ENCODE results near the gene CRACR2B. TPM values are rescaled to one million over a fixed set of nuclear protein-coding genes. Genes with fewer than 3 reads are reported as not detected.

Gene CRACR2B
- total and polyA plus RNA-seq, 2 of the 8 experiments (the other 6 are each of a cell fraction or from before 2014, with no cell fraction given), result 18.2 to 26.4 TPM

DNA sequence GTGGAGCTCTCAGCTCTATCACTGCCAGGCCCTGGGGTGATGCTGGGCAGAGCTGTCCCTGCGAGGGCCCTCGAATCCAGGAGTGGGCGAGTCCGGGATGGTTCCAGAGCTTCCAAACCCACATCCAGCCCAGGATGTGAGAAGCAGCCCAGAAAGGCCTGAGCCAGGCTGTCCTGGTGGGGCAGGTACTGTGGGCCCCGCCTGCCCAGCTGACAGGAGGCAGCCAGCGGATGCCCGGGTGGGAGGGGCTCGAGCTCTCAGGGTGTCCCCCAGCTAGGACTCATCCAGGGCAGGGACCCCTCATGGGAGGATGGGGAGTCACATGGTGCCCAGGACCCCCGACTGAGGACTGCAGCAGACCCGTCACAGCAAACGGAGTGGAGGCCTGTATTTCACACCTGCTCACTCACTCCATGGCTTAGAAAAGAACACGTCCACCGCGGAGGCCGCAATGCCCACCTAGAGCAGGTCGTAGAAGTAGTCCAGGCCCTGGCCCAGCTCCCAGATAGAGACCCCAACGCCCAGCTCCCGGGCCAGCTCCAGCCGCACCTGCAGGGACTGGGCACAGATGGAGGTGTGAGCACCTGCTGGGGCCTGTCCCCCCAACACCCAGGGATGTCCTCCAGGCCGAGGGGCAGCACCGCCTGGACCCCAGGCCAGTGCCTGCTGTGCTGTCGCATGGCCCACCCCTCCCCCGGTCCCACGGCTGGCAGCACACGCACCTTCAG, 41.8 kb downstream of the CRACR2B start:
- no peaks in the 10 kb centered on the region for H3K79me2 ChIP-seq (ENCODE audit: control insufficient read depth in 1 of 2, insufficient read depth in 2 of 2, low read length in 2 of 2)
- no peak overlapping the region for H3K23ac ChIP-seq (ENCODE audit: insufficient read length)
- no peak overlapping the region for H3K14ac ChIP-seq (ENCODE audit: insufficient read length)
- WGBS, 2 experiments (ENCODE audit: extremely low coverage in 1 of 2, insufficient coverage in 1 of 2, insufficient read length in 1 of 2, insufficient replicate concordance in 2 of 2, low coverage in 1 of 2, low lambda C conversion rate in 2 of 2, missing lambda C conversion rate in 1 of 2), result 90% methylated on average over 24 of the region's 25 CpGs; no CpG with 5 or more reads in 1 of the 2 experiments
- H3K4me2 ChIP-seq (ENCODE audit: insufficient read depth in 1 of 2, low read depth in 2 of 2, low read length in 2 of 2), result no peak overlapping the region; a peak in 1 of 4 replicates
- no peak overlapping the region for H4K91ac ChIP-seq (replicated peaks; ENCODE audit: insufficient read length, low read length)
- FAIRE-seq (no peak), DNase-seq (ENCODE audit: low read depth in 1 of 2, low spot score in 2 of 2) (no peak)
- H3K9me3 ChIP-seq (ENCODE audit: insufficient read depth in 2 of 2, low read depth in 1 of 2, low read length in 1 of 2), result no peaks in the 10 kb centered on the region
- H3K36me3 ChIP-seq (ENCODE audit: control insufficient read depth in 2 of 4, insufficient read depth in 4 of 4, low read length in 3 of 4), result peaks cover 0 to 4% (median 0%) of the 10 kb centered on the region in 4 experiments; a peak in 3 of 8 replicates
- H4K5ac ChIP-seq (ENCODE audit: insufficient read length, low read depth, low read length), result no peak overlapping the region
- H3K18ac ChIP-seq (ENCODE audit: extremely low read depth, low read length), result peak overlapping the region; percentile 13
- peaks cover 13 to 36% of the 10 kb centered on the region in 2 experiments for H4K20me1 ChIP-seq (replicated peaks in 1 of 2; ENCODE audit: control insufficient read depth in 1 of 2, insufficient read depth in 2 of 2, low read length in 2 of 2)
- H3K4ac ChIP-seq (replicated peaks; ENCODE audit: insufficient read length, low read depth, low read length), result no peak overlapping the region
- H3K4me1 ChIP-seq (replicated peaks in 1 of 4; ENCODE audit: control insufficient read depth in 3 of 4, insufficient read depth in 4 of 4, low read length in 3 of 4), result peaks cover 0 to 11% (median 7%) of the 10 kb centered on the region in 4 experiments; a peak in 5 of 7 replicates
- H2BK20ac ChIP-seq (ENCODE audit: low read length), result no peak overlapping the region
- no peak overlapping the region for H3K9ac ChIP-seq (replicated peaks in 1 of 4; ENCODE audit: extremely low read depth in 1 of 4, low read depth in 3 of 4, low read length in 3 of 4)
- no peaks in the 10 kb centered on the region for H3K23me2 ChIP-seq (ENCODE audit: low read depth, low read length)
- CTCF ChIA-PET (ENCODE audit: partially characterized antibody), result interaction anchor here (1.0 to 6.3 kb wide), 14 partner anchors 9 to 182 kb away, joined by 3 to 35 read pairs (median 5); no protein-coding TSS in a partner anchor
- TF ChIP-seq YY1 (IDR thresholded peaks at IDR 0.05; ENCODE audit: low read depth, low read length) (no peak), RXRA (IDR thresholded peaks at IDR 0.05; ENCODE audit: insufficient read depth, low read depth, low read length) (no peak), RBBP5 (IDR thresholded peaks at IDR 0.05; ENCODE audit: borderline replicate concordance, low read depth, low read length) (no peak), SIRT6 (IDR thresholded peaks at IDR 0.05; ENCODE audit: low read length) (no peak)
- TF ChIP-seq, protein P1, sequence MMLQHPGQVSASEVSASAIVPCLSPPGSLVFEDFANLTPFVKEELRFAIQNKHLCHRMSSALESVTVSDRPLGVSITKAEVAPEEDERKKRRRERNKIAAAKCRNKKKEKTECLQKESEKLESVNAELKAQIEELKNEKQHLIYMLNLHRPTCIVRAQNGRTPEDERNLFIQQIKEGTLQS (IDR thresholded peaks at IDR 0.05; ENCODE audit: insufficient read depth, low read depth, low read length), result no peak
- H3K4me3 ChIP-seq (ENCODE audit: extremely low read depth in 1 of 4, insufficient read depth in 2 of 4, low read depth in 3 of 4, low read length in 4 of 4), result no peak overlapping the region
- no peaks in the 10 kb centered on the region for H3K79me1 ChIP-seq (ENCODE audit: low read depth, low read length)
- H2BK12ac ChIP-seq (ENCODE audit: low read depth, low read length), result no peak overlapping the region; the same call in 1 of the 2 replicates
- H2BK5ac ChIP-seq (ENCODE audit: low read depth, low read length), result no peak overlapping the region
- H4K8ac ChIP-seq (ENCODE audit: extremely low read depth, insufficient read depth, low read length), result peak overlapping the region; percentile 48; the same call in 1 of the 2 replicates
- no peak overlapping the region for H2BK120ac ChIP-seq (replicated peaks; ENCODE audit: low read depth, low read length)
- no peak overlapping the region for H2AFZ ChIP-seq (ENCODE audit: low read length)
- no peak overlapping the region for H3K27ac ChIP-seq (ENCODE audit: low read depth, low read length)
- no peak overlapping the region for H2BK15ac ChIP-seq (ENCODE audit: low read length)
- no peak overlapping the region for H3K56ac ChIP-seq (replicated peaks; ENCODE audit: insufficient read length, low read depth, low read length)
- POLR2A ChIA-PET (ENCODE audit: partially characterized antibody), result interaction anchor here (0.8 to 4.8 kb wide), 4 partner anchors 10 to 18 kb away, joined by 3 to 24 read pairs (median 4); no protein-coding TSS in a partner anchor
- H3K27me3 ChIP-seq (replicated peaks in 1 of 4; ENCODE audit: control insufficient read depth in 3 of 4, extremely low read depth in 1 of 4, insufficient read depth in 3 of 4, low read length in 3 of 4), result no peaks in the 10 kb centered on the region
- no peak overlapping the region for H2AK5ac ChIP-seq (ENCODE audit: low read depth, low read length)

Data from H1 (cell line).